NCI-H2107 treated with DMSO at 0.1 percent for 48 hours (cell line): ENCODE measurements around the gene SCAMP3.

Experiments
- DNase-seq: peaks from one replicate; lab custom pipeline; 2025; ENCODE audit not compliant: unreplicated experiment; lab: John Stamatoyannopoulos, UW

SCAMP3 gene

GRCh38 chr1:155207806-155208540 lies 54.2 kb downstream of the SCAMP3 start, which contains the start of gene THBS3:
THBS3 (minus strand) TSS chr1:155207897; CDS start chr1:155207876, 21 bp downstream.
- DNase-seq: peak; percentile 52

GRCh38 chr1:155206891-155207805 lies 55.0 kb downstream of the SCAMP3 start:
- peak; percentile 74 for DNase-seq
